HG02981 (cell line): ENCODE results near the gene TMEM181.
"Not testable (repeated sequence)": the region's sequence is repeated elsewhere in the genome, so short reads cannot be mapped to it uniquely, and the experiment has no call there.

Experiments used
- ATAC-seq: cut with Tn5 transposase; IDR thresholded peaks from one replicate; pipeline ENCODE4 v1.9.1; 2021; ENCODE audit warnings: mild to moderate bottlenecking, moderate library complexity; ENCODE audit not compliant: unreplicated experiment

TMEM181 gene

GRCh38 chr6:158655569-158656450, 95.9 kb downstream of the TMEM181 start:
- no peak for ATAC-seq

- ATAC-seq = not testable (repeated sequence)
Observed at GRCh38 chr6:158656986-158657385, 97.1 kb downstream of the TMEM181 start.

- no peak for ATAC-seq
Observed at GRCh38 chr6:158660333-158660754, 100.5 kb downstream of the TMEM181 start.

- ATAC-seq = no peak
Observed at GRCh38 chr6:158661156-158661685, 101.3 kb downstream of the TMEM181 start.

- ATAC-seq = no peak
Observed at GRCh38 chr6:158662607-158662953, 102.7 kb downstream of the TMEM181 start.

GRCh38 chr6:158662954-158663624, 103.2 kb downstream of the TMEM181 start:
- no peak for ATAC-seq

- ATAC-seq = no peak
Observed at GRCh38 chr6:158663625-158664165, 103.8 kb downstream of the TMEM181 start.

GRCh38 chr6:158665332-158665731, 105.4 kb downstream of the TMEM181 start:
- no peak for ATAC-seq

GRCh38 chr6:158666628-158667359, 106.9 kb downstream of the TMEM181 start:
- ATAC-seq = no peak

GRCh38 chr6:158667360-158667981, 107.6 kb downstream of the TMEM181 start:
- ATAC-seq = no peak

GRCh38 chr6:158668707-158669103, 108.8 kb downstream of the TMEM181 start:
- ATAC-seq = no peak

GRCh38 chr6:158669145-158670035, 109.5 kb downstream of the TMEM181 start:
- no peak for ATAC-seq

- ATAC-seq = not testable (repeated sequence)
Observed at GRCh38 chr6:158672119-158672518, 112.2 kb downstream of the TMEM181 start.

GRCh38 chr6:158672726-158673125, 112.8 kb downstream of the TMEM181 start:
- no peak for ATAC-seq

GRCh38 chr6:158674342-158675131, 114.6 kb downstream of the TMEM181 start:
- no peak for ATAC-seq

- not testable (repeated sequence) for ATAC-seq
Observed at GRCh38 chr6:158677094-158677493, 117.2 kb downstream of the TMEM181 start.

- ATAC-seq = no peak
Observed at GRCh38 chr6:158677906-158678578, 118.2 kb downstream of the TMEM181 start.

GRCh38 chr6:158680015-158680414, 120.1 kb downstream of the TMEM181 start:
- ATAC-seq = no peak
